Suppressor macrophage (primary cell): ENCODE data around the gene WDPCP.
"Not testable (repeated sequence)": the region's sequence is repeated elsewhere in the genome, so short reads cannot be mapped to it uniquely, and the experiment has no call there.

ENCODE experiments used
- DNase-seq, 4 experiments: peaks; one replicate each; pipeline ENCODE4 v3.0.0-alpha.2; 2020 to 2022

Gene WDPCP

GRCh38 chr2:63589148-63589958 is 1.1 kb upstream of the WDPCP start:
- DNase-seq = no peak

GRCh38 chr2:63587814-63588384 is 378 bp downstream of the WDPCP start:
- DNase-seq = no peak

- no peak for DNase-seq
Measured at GRCh38 chr2:63582873-63583272, 5.4 kb downstream of the WDPCP start.

- DNase-seq = no peak
Measured at GRCh38 chr2:63581298-63581961, 6.8 kb downstream of the WDPCP start.

GRCh38 chr2:63580651-63581297 is 7.5 kb downstream of the WDPCP start:
- peak; percentile 6 to 60 (median 28) for DNase-seq

GRCh38 chr2:63578767-63579166 is 9.5 kb downstream of the WDPCP start:
- DNase-seq = no peak

GRCh38 chr2:63576546-63576945 is 11.7 kb downstream of the WDPCP start:
- DNase-seq = no peak

GRCh38 chr2:63573726-63574345 is 14.4 kb downstream of the WDPCP start:
- DNase-seq = not testable (repeated sequence)

- DNase-seq = not testable (repeated sequence)
Measured at GRCh38 chr2:63573026-63573425, 15.3 kb downstream of the WDPCP start.

GRCh38 chr2:63572001-63572400 is 16.3 kb downstream of the WDPCP start:
- no peak for DNase-seq

- no peak for DNase-seq
Measured at GRCh38 chr2:63571291-63571690, 17.0 kb downstream of the WDPCP start.

- no peak for DNase-seq
Measured at GRCh38 chr2:63569740-63570139, 18.5 kb downstream of the WDPCP start.

- DNase-seq = no peak
Measured at GRCh38 chr2:63562751-63563150, 25.5 kb downstream of the WDPCP start.

GRCh38 chr2:63558922-63559321 is 29.4 kb downstream of the WDPCP start:
- not testable (repeated sequence) for DNase-seq

GRCh38 chr2:63557819-63558218 is 30.5 kb downstream of the WDPCP start:
- not testable (repeated sequence) for DNase-seq

GRCh38 chr2:63555931-63556330 is 32.3 kb downstream of the WDPCP start:
- DNase-seq = no peak

- DNase-seq = no peak
Measured at GRCh38 chr2:63555299-63555698, 33.0 kb downstream of the WDPCP start.

GRCh38 chr2:63553049-63553448 is 35.2 kb downstream of the WDPCP start:
- no peak for DNase-seq

- no peak for DNase-seq
Measured at GRCh38 chr2:63545023-63545422, 43.3 kb downstream of the WDPCP start.

- peak in 2 of 4 experiments; percentile 13 to 42 for DNase-seq
Measured at GRCh38 chr2:63544017-63544627, 44.2 kb downstream of the WDPCP start.

- DNase-seq = no peak
Measured at GRCh38 chr2:63539416-63540162, 48.7 kb downstream of the WDPCP start.

- no peak for DNase-seq
Measured at GRCh38 chr2:63538390-63538789, 49.9 kb downstream of the WDPCP start.
